Nephron progenitor cell (in vitro differentiated cells): Measurements from ENCODE around the gene CYS1.

Experiments
- DNase-seq: peaks from one replicate; pipeline ENCODE4 v3.0.0; 2021
- H3K27ac Mint-ChIP-seq: 2 replicates; pipeline ENCODE4 v1.8.0; 2021; ENCODE audit warnings: mild to moderate bottlenecking, moderate library complexity, mixed read lengths
- H3K27me3 Mint-ChIP-seq: 2 replicates; pipeline ENCODE4 v1.8.0; 2021; ENCODE audit warnings: mild to moderate bottlenecking, low read depth, mixed read lengths; ENCODE audit not compliant: poor library complexity
- H3K36me3 Mint-ChIP-seq: 2 replicates; pipeline ENCODE4 v1.8.0; 2021; ENCODE audit warnings: low read depth, mixed read lengths
- H3K4me1 Mint-ChIP-seq: 2 replicates; pipeline ENCODE4 v1.8.0; 2021; ENCODE audit warnings: mixed read lengths
- H3K4me3 Mint-ChIP-seq: 2 replicates; pipeline ENCODE4 v1.8.0; 2021; ENCODE audit warnings: mild to moderate bottlenecking, moderate library complexity, mixed read lengths
- H3K9me3 Mint-ChIP-seq: 2 replicates; pipeline ENCODE4 v1.8.0; 2021; ENCODE audit warnings: mild to moderate bottlenecking, moderate library complexity, mixed read lengths
- CTCF ChIP-seq: fragments of 200-600 bp; sonication (generic); IDR thresholded peaks from 2 replicates; pipeline ENCODE4 v1.5.0; 2021; ENCODE audit warnings: antibody characterized with exemption

The CYS1 gene

GRCh38 chr2:10042301-10043161 lies 37.7 kb downstream of the CYS1 start:
- Mint-ChIP-seq H3K36me3 (peaks cover 23% of the 10 kb centered on the region), H3K9me3 (no peaks in the 10 kb centered on the region), H3K4me3 (peak overlapping the region; percentile 84), H3K27ac (peak overlapping the region; percentile 99), H3K4me1 (peaks cover 54% of the 10 kb centered on the region), H3K27me3 (peaks cover 25% of the 10 kb centered on the region)
- DNase-seq: peak; percentile 71
- TF ChIP-seq CTCF: no peak

GRCh38 chr2:10041711-10042110 lies 38.5 kb downstream of the CYS1 start:
- no peak for DNase-seq
- H3K27me3 Mint-ChIP-seq: peaks cover 25% of the 10 kb centered on the region
- peaks cover 54% of the 10 kb centered on the region for H3K4me1 Mint-ChIP-seq
- H3K36me3 Mint-ChIP-seq: peaks cover 17% of the 10 kb centered on the region
- H3K27ac Mint-ChIP-seq: peak overlapping the region; percentile 99
- TF ChIP-seq CTCF: no peak
- no peaks in the 10 kb centered on the region for H3K9me3 Mint-ChIP-seq
- peak overlapping the region; percentile 84 for H3K4me3 Mint-ChIP-seq

- Mint-ChIP-seq H3K4me3 (no peak overlapping the region), H3K9me3 (no peaks in the 10 kb centered on the region), H3K27ac (no peak overlapping the region), H3K36me3 (peaks cover 5% of the 10 kb centered on the region), H3K4me1 (peaks cover 41% of the 10 kb centered on the region), H3K27me3 (peaks cover 28% of the 10 kb centered on the region)
- no peak for DNase-seq
- TF ChIP-seq CTCF: no peak
Measured at GRCh38 chr2:10039658-10040410, 40.4 kb downstream of the CYS1 start.

- Mint-ChIP-seq H3K27me3 (peaks cover 28% of the 10 kb centered on the region), H3K9me3 (no peaks in the 10 kb centered on the region), H3K27ac (no peak overlapping the region), H3K4me3 (no peak overlapping the region), H3K36me3 (peaks cover 5% of the 10 kb centered on the region), H3K4me1 (peaks cover 41% of the 10 kb centered on the region)
- no peak for TF ChIP-seq CTCF
- no peak for DNase-seq
Measured at GRCh38 chr2:10038716-10039115, 41.5 kb downstream of the CYS1 start.

GRCh38 chr2:10038123-10038522 lies 42.1 kb downstream of the CYS1 start:
- no peak for DNase-seq
- Mint-ChIP-seq H3K27ac (no peak overlapping the region), H3K36me3 (peaks cover 5% of the 10 kb centered on the region), H3K9me3 (no peaks in the 10 kb centered on the region), H3K4me1 (peaks cover 41% of the 10 kb centered on the region), H3K4me3 (no peak overlapping the region), H3K27me3 (peaks cover 28% of the 10 kb centered on the region)
- no peak for TF ChIP-seq CTCF
